ENCODE results near the gene CYLD. TPM values are rescaled to one million over a fixed set of nuclear protein-coding genes. Genes with fewer than 3 reads are reported as not detected.

Gene CYLD
- total RNA-seq, 2 experiments from 2014 or later: 7.4 to 14.9 TPM

DNA sequence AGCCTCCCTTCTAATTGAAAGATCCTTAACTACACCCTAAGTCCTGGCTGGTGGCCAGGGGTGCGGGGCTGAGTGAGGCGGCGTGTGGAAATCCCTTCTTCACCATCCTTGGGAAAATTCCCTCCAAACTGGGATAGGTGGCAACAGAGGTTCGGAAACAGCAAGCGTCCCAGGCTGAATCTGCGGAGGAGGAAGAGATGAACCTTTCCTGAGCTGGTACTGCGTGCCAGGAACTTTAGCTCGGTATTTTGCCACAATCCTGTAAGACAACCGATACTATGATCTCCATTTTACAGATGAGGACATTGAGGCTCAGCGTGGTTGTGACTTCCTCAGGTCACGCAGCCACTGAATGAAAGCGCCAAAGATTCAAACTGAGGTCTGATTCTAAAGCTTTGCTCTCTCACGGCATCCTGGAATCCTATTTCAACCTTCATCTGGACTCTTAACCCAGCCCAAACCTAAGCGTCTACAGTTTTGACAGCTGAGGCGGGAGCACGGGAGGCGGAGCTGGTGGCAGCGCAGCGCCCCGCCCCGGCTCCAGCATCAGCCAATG is 583 bp upstream of the CYLD start:
- H3K4me3 ChIP-seq (ENCODE audit: low read depth, low read length, poor library complexity, severe bottlenecking): peak overlapping the region; percentile 59
- H3K9me3 ChIP-seq (ENCODE audit: low read length): no peaks in the 10 kb centered on the region
- H3K27ac ChIP-seq (ENCODE audit: low read depth, low read length, poor library complexity, severe bottlenecking): no peak overlapping the region
- intact Hi-C loops (cut with micrococcal nuclease; ENCODE audit: unreplicated experiment): loop anchor here (5.0 to 10.0 kb wide), 2 partner anchors 197 to 374 kb away; partner anchors contain the start of genes BRD7 and NKD1
- peak overlapping the region; percentile 93 for H2AFZ ChIP-seq (ENCODE audit: low read length)
- TF ChIP-seq, protein P1, sequence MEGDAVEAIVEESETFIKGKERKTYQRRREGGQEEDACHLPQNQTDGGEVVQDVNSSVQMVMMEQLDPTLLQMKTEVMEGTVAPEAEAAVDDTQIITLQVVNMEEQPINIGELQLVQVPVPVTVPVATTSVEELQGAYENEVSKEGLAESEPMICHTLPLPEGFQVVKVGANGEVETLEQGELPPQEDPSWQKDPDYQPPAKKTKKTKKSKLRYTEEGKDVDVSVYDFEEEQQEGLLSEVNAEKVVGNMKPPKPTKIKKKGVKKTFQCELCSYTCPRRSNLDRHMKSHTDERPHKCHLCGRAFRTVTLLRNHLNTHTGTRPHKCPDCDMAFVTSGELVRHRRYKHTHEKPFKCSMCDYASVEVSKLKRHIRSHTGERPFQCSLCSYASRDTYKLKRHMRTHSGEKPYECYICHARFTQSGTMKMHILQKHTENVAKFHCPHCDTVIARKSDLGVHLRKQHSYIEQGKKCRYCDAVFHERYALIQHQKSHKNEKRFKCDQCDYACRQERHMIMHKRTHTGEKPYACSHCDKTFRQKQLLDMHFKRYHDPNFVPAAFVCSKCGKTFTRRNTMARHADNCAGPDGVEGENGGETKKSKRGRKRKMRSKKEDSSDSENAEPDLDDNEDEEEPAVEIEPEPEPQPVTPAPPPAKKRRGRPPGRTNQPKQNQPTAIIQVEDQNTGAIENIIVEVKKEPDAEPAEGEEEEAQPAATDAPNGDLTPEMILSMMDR (conservative IDR thresholded peaks at IDR 0.05; ENCODE audit: low read length): no peak
- TF ChIP-seq EZH2phosphoT487 (IDR thresholded peaks at IDR 0.05; ENCODE audit: borderline replicate concordance, low read depth, low read length): no peak
- DNase-seq (ENCODE audit: low spot score): no peak
- H3K9me2 ChIP-seq (ENCODE audit: insufficient read depth, low read length): no peaks in the 10 kb centered on the region
- POLR2A ChIA-PET: interaction anchor here (0.7 to 1.1 kb wide), 2 partner anchors 43 to 63 kb away, joined by 3 read pairs; no protein-coding TSS in a partner anchor
- peaks cover 12% of the 10 kb centered on the region for H3K4me1 ChIP-seq (ENCODE audit: insufficient read depth, low read length, poor library complexity, severe bottlenecking)
- H3K79me2 ChIP-seq (ENCODE audit: insufficient read depth, low read depth, low read length): no peaks in the 10 kb centered on the region
- peak overlapping the region; percentile 76 for H3K4me2 ChIP-seq (ENCODE audit: low read length)
- no TSS peak for BruUV-seq (replicated peaks)
- H4K20me1 ChIP-seq (ENCODE audit: insufficient read depth, low read length): no peaks in the 10 kb centered on the region
- H3K36me3 ChIP-seq (ENCODE audit: insufficient read depth, low read length): no peaks in the 10 kb centered on the region
- CTCF ChIA-PET (ENCODE audit: unreplicated experiment): interaction anchor here (0.7 to 0.9 kb wide), 3 partner anchors 15 to 468 kb away, joined by 3 to 5 read pairs (median 3); no protein-coding TSS in a partner anchor

DNA sequence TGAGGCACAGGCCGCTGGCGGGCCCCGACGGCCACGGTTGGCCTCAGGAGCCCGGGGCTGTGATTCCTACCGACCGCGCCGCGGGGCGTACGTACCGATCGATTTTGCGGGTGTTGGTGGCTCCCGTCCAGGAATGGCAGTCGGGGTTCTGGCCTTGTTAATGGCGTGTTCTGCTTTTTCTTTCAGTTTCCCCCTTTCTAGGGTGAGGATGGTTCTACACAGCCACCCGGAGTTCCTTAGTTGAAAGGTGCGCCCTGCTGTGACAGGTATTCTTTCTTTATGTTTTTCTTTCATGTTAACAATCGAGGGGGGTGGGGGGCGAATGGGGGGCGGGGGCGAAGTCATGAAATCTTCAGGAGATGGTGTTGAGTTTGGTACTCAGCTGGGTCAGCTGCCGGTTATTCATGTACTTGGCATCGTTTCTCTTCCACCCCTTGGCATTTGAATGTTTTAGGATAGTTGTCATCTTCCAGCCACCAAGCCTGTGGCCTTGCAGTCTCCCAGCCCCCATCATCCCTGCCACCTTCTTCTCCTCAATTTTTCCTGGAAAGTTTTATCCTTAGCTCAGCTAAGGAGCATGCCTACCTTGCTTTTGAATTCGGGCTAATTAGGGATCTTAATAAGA is 802 bp downstream of the CYLD start:
- peak overlapping the region; percentile 93 for H3K4me2 ChIP-seq (ENCODE audit: low read length)
- DNase-seq (ENCODE audit: low spot score): peak; percentile 44
- no peaks in the 10 kb centered on the region for H3K36me3 ChIP-seq (ENCODE audit: insufficient read depth, low read length)
- ChIA-PET POLR2A (interaction anchor here (0.5 kb wide), 1 partner anchor 36 kb away, joined by 3 read pairs; no protein-coding TSS in a partner anchor), CTCF (ENCODE audit: unreplicated experiment) (no interaction called here)
- H2AFZ ChIP-seq (ENCODE audit: low read length): peak overlapping the region; percentile 76; the same call in 1 of the 2 replicates
- no peaks in the 10 kb centered on the region for H4K20me1 ChIP-seq (ENCODE audit: insufficient read depth, low read length)
- H3K79me2 ChIP-seq (ENCODE audit: insufficient read depth, low read depth, low read length): no peaks in the 10 kb centered on the region
- no peaks in the 10 kb centered on the region for H3K9me2 ChIP-seq (ENCODE audit: insufficient read depth, low read length)
- H3K4me1 ChIP-seq (ENCODE audit: insufficient read depth, low read length, poor library complexity, severe bottlenecking): peaks cover 12% of the 10 kb centered on the region
- no peak overlapping the region for H3K27ac ChIP-seq (ENCODE audit: low read depth, low read length, poor library complexity, severe bottlenecking)
- H3K4me3 ChIP-seq (ENCODE audit: low read depth, low read length, poor library complexity, severe bottlenecking): peak overlapping the region; percentile 78
- BruUV-seq (replicated peaks): no TSS peak
- no peak for TF ChIP-seq EZH2phosphoT487 (IDR thresholded peaks at IDR 0.05; ENCODE audit: borderline replicate concordance, low read depth, low read length)
- intact Hi-C loops (cut with micrococcal nuclease; ENCODE audit: unreplicated experiment): loop anchor here (5.0 to 10.0 kb wide), 2 partner anchors 198 to 375 kb away; partner anchors contain the start of genes BRD7 and NKD1
- no peaks in the 10 kb centered on the region for H3K9me3 ChIP-seq (ENCODE audit: low read length)

DNA sequence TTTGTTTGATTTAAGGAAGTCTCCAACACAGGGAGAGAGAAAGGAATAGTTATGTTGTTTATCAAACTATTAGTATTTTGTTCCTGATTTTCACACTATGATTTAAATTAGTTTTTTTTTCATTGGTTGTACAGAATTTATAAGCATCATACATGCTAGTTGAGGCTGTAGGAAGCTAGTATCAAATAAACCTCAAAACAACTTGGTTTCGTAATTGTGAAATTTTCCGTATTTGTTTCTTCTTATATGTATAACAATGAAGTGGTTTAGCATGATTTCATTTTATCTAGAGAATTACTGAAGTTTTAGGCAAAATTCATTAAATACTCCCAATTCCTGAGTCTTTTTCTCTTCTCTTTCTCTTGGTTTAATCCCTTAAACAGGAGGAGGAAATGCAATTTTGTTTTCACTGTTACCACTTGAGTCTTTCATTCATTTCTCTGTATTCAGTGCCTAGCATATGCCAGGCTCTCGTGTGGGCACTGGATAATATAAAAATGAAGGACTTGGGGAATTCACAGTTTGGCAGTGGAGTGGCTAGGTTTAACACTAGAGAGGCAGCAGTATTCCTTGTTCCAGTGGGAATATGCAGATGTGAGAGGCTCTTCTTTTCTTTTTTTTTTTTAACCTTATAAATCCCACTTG is 1.8 kb downstream of the CYLD start:
- BruUV-seq (replicated peaks): TSS peak; percentile 64
- Histone ChIP-seq H3K27ac (ENCODE audit: low read depth, low read length, poor library complexity, severe bottlenecking) (no peak overlapping the region), H3K9me3 (ENCODE audit: low read length) (no peaks in the 10 kb centered on the region)

More for the DNA sequence above, 1.8 kb downstream of the CYLD start:
- Histone ChIP-seq H3K36me3 (ENCODE audit: insufficient read depth, low read length) (no peaks in the 10 kb centered on the region), H3K4me3 (ENCODE audit: low read depth, low read length, poor library complexity, severe bottlenecking) (no peak overlapping the region), H3K4me2 (ENCODE audit: low read length) (peak overlapping the region; percentile 93), H3K4me1 (ENCODE audit: insufficient read depth, low read length, poor library complexity, severe bottlenecking) (peaks cover 12% of the 10 kb centered on the region), H3K79me2 (ENCODE audit: insufficient read depth, low read depth, low read length) (no peaks in the 10 kb centered on the region), H2AFZ (ENCODE audit: low read length) (no peak overlapping the region), H3K9me2 (ENCODE audit: insufficient read depth, low read length) (no peaks in the 10 kb centered on the region), H4K20me1 (ENCODE audit: insufficient read depth, low read length) (no peaks in the 10 kb centered on the region)
- POLR2A ChIA-PET: interaction anchor here (0.5 to 1.1 kb wide), 3 partner anchors 12 to 407 kb away, joined by 3 to 4 read pairs (median 4); no protein-coding TSS in a partner anchor
- no peak for DNase-seq (ENCODE audit: low spot score)
- TF ChIP-seq, protein P1 (conservative IDR thresholded peaks at IDR 0.05; ENCODE audit: low read length): no peak
- no peak for TF ChIP-seq EZH2phosphoT487 (IDR thresholded peaks at IDR 0.05; ENCODE audit: borderline replicate concordance, low read depth, low read length)
- CTCF ChIA-PET (ENCODE audit: unreplicated experiment): no interaction called here
- intact Hi-C loops (cut with micrococcal nuclease; ENCODE audit: unreplicated experiment): loop anchor here (5.0 to 10.0 kb wide), 2 partner anchors 199 to 376 kb away; partner anchors contain the start of genes BRD7 and NKD1
